Measurements from ENCODE around the gene LRRC75B. TPM values are rescaled to one million over a fixed set of nuclear protein-coding genes. Genes with fewer than 3 reads are reported as not detected.

The LRRC75B gene
- total RNA-seq, 1 experiment from 2014 or later = 2.2 TPM

GRCh38 chr22:24579258-24579601 lies 13.6 kb downstream of the LRRC75B start:
- no peak overlapping the region for H3K27ac ChIP-seq
- no peaks in the 10 kb centered on the region for H3K79me2 ChIP-seq (ENCODE audit: low read depth)
- H3K4me3 ChIP-seq = no peak overlapping the region
- H3F3A ChIP-seq (ENCODE audit: insufficient read depth, low read depth) = peaks cover 26% of the 10 kb centered on the region
- intact Hi-C loops (cut with micrococcal nuclease; ENCODE audit: unreplicated experiment) = no loop called here
- ChIA-PET POLR2A (ENCODE audit: unreplicated experiment) (no interaction called here), CTCF (no interaction called here)
- no peaks in the 10 kb centered on the region for H3K27me3 ChIP-seq (ENCODE audit: insufficient read depth, low read depth)
- H3K4me2 ChIP-seq = no peak overlapping the region
- no peaks in the 10 kb centered on the region for H3K9me2 ChIP-seq (ENCODE audit: insufficient read depth)
- no peaks in the 10 kb centered on the region; the same call in 1 of the 2 replicates for H3K36me3 ChIP-seq (ENCODE audit: low read depth)
- no peaks in the 10 kb centered on the region for H3K4me1 ChIP-seq (replicated peaks; ENCODE audit: insufficient read depth)
- no peak for DNase-seq
- no TSS peak for BruUV-seq (replicated peaks)
- no peaks in the 10 kb centered on the region for H3K9me3 ChIP-seq (ENCODE audit: insufficient read depth, low read depth)
- no peak overlapping the region for H2AFZ ChIP-seq
- peaks cover 6% of the 10 kb centered on the region for H4K20me1 ChIP-seq (ENCODE audit: insufficient read depth)
- TF ChIP-seq EZH2 (IDR thresholded peaks at IDR 0.05; ENCODE audit: low read depth) (no peak), CTCF (conservative IDR thresholded peaks at IDR 0.05) (no peak)

- H3K27me3 ChIP-seq (ENCODE audit: insufficient read depth, low read depth) = no peaks in the 10 kb centered on the region
- H2AFZ ChIP-seq = no peak overlapping the region
- no peaks in the 10 kb centered on the region for H3K9me3 ChIP-seq (ENCODE audit: insufficient read depth, low read depth)
- TF ChIP-seq EZH2 (IDR thresholded peaks at IDR 0.05; ENCODE audit: low read depth) (no peak), CTCF (conservative IDR thresholded peaks at IDR 0.05) (no peak)
- H3K79me2 ChIP-seq (ENCODE audit: low read depth) = no peaks in the 10 kb centered on the region
- H4K20me1 ChIP-seq (ENCODE audit: insufficient read depth) = peaks cover 6% of the 10 kb centered on the region
- DNase-seq = no peak
- no peak overlapping the region for H3K27ac ChIP-seq
- POLR2A ChIA-PET (ENCODE audit: unreplicated experiment) = no interaction called here
- H3K4me3 ChIP-seq = no peak overlapping the region
- H3K4me2 ChIP-seq = no peak overlapping the region
- no TSS peak for BruUV-seq (replicated peaks)
- CTCF ChIA-PET = no interaction called here
- no peaks in the 10 kb centered on the region for H3K9me2 ChIP-seq (ENCODE audit: insufficient read depth)
- intact Hi-C loops (cut with micrococcal nuclease; ENCODE audit: unreplicated experiment) = no loop called here
- H3K36me3 ChIP-seq (ENCODE audit: low read depth) = no peaks in the 10 kb centered on the region; the same call in 1 of the 2 replicates
- no peaks in the 10 kb centered on the region for H3K4me1 ChIP-seq (replicated peaks; ENCODE audit: insufficient read depth)
- peaks cover 26% of the 10 kb centered on the region for H3F3A ChIP-seq (ENCODE audit: insufficient read depth, low read depth)
These were observed 14.3 kb downstream of the LRRC75B start for GRCh38 chr22:24578355-24579257.

- no peak overlapping the region for H3K4me3 ChIP-seq
- TF ChIP-seq EZH2 (IDR thresholded peaks at IDR 0.05; ENCODE audit: low read depth) (no peak), CTCF (conservative IDR thresholded peaks at IDR 0.05) (no peak)
- no peaks in the 10 kb centered on the region for H3K79me2 ChIP-seq (ENCODE audit: low read depth)
- no peak overlapping the region for H2AFZ ChIP-seq
- DNase-seq = no peak
- H3K27me3 ChIP-seq (ENCODE audit: insufficient read depth, low read depth) = no peaks in the 10 kb centered on the region
- no peaks in the 10 kb centered on the region for H3K9me3 ChIP-seq (ENCODE audit: insufficient read depth, low read depth)
- ChIA-PET CTCF (no interaction called here), POLR2A (ENCODE audit: unreplicated experiment) (interaction anchor here (0.6 kb wide), 1 partner anchor 13 kb away, joined by 5 read pairs; no protein-coding TSS in a partner anchor)
- no peaks in the 10 kb centered on the region for H3K4me1 ChIP-seq (replicated peaks; ENCODE audit: insufficient read depth)
- intact Hi-C loops (cut with micrococcal nuclease; ENCODE audit: unreplicated experiment) = no loop called here
- H4K20me1 ChIP-seq (ENCODE audit: insufficient read depth) = peaks cover 6% of the 10 kb centered on the region
- no TSS peak for BruUV-seq (replicated peaks)
- no peaks in the 10 kb centered on the region for H3K9me2 ChIP-seq (ENCODE audit: insufficient read depth)
- no peak overlapping the region for H3K27ac ChIP-seq
- no peak overlapping the region for H3K4me2 ChIP-seq
- peaks cover 2% of the 10 kb centered on the region; the same call in 1 of the 2 replicates for H3K36me3 ChIP-seq (ENCODE audit: low read depth)
- peaks cover 26% of the 10 kb centered on the region for H3F3A ChIP-seq (ENCODE audit: insufficient read depth, low read depth)
These were observed 16.1 kb downstream of the LRRC75B start for GRCh38 chr22:24576778-24577177.
